ENCODE measurements around the gene CAMK1D.
"Not testable (repeated sequence)": the region's sequence is repeated elsewhere in the genome, so short reads cannot be mapped to it uniquely, and the experiment has no call there.

The CAMK1D gene

DNA sequence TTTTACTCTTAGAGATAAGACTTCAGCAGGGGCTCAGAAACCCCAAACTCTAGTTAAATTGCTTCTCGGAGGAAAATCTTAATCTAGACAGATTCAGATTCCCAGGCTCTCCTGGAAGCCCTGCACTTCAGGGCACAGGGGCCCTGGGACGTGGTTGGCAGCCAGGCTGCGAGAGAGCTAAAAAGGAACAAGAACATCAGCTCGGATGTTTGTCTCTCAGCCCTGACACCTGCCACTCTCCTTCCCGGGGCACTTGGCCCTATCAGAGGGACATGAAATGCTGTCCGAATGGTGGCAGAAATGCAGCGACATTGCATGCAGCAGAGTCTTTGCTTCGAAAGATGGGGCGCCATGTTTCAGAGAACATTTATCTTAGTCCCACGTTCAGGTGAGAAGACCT, 485.4 kb downstream of the CAMK1D start:
- DNase-seq: no peak

DNA sequence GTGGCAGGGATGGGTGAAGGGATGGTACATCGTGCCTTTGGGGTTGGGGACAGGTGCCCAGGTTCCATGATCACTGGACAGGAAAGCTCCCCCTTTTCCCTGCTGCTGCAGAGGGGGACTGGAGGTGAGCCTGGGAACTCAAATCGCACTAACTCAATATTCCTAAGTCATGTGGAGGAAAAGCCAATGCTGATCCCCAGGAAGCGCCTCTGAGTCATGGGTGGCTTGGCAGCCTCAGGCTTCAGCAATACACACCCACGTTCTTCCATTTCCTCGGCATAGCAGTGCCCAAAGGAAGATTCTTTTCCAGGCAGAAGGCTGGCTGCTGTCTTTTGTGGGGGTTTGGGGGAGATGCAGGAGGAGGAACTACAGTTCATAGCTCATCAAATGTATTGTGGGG, 486.4 kb downstream of the CAMK1D start:
- peak; percentile 82 for DNase-seq

DNA sequence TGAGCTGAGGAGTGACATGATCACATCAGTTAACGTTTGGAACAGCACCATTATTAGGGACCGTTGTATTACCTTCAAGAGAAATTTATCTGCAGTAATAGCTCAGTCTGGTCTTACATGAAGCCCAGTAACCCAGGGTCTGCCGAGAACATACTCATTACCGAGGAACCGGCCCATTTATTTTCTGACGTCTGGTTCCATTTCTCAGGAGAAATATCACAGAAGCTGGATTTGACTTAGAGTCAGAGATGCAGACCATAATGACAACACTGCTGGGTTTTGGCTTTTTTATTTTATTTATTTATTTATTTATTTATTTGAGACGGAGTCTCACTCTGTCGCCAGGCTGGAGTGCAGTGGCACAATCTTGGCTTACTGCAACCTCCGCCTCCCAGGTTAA, 489.0 kb downstream of the CAMK1D start:
- no peak for DNase-seq

DNA sequence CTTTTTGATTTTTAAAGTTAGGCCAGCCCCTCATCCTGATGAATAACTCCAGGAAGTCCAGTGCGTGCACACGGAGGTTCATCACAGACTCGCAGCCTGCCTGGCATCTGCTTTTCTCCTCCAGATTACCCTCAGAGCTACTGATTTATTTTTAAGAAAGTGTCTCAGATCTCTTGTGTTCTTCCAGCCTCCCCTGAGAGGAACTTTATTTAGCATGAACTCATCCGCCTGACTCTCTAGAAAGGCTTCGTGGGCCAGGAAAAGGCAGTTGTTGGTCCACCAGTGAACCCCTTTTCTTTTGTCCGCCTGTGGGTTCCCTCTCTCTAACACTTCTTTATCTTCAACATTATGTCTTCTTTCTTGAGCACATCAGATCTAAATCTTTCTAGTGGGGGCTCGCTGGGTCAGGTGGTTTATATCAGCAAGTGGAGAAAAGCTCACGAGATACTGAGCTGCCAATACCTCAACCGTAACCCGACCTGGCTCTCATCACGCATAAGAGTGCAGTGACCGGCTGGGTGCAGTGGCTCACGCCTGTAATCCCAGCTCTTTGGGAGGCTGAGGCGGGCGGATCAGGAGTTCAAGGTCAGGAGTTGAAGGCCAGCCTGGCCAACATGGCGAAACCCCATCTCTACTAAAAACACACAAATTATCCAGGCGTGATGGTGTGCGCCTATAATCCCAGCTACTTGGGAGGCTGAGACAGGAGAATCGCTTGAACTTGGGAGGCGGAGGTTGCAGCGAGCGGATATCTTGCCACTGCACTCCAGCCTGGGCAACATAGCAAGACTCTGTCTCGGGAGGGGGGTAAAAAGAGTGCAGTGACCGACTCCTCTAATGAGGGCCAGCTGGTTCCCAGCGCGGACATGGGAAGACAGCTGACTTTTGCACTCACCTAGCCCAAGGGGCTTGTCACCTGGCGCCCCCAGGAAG, 489.9 kb downstream of the CAMK1D start:
- no peak for DNase-seq

DNA sequence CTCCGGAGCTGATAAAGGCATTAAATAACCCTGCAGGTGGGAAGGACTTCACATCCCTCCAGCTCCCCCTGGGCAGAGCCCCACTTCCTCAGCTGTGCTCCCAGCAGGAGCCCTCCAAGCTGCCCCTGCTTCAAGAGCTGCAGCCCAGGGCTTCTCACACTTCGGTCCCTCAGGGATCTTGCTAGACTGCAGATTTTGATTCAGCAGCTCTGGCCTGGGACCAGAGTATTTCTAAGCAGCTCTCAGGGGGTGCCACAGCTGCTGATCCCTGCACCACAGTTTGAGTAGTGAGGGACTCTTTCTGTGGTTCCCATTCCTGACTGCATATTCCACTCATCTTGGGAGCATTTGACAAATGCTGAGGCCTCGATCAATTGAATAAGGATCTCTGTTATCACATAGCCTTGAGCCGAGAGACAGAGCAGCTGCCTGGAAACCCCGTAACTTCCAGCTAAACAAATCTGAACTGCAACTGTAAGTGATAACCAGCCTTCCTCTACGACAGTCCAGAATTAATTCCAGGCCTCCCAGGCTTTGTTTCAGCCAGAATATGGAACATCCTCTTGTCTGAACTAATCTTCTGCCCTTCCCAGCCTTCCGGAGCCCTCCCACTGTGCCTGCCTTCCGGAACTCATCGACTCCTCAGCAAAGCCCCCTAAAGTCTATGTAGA, 490.7 kb downstream of the CAMK1D start:
- no peak for DNase-seq

DNA sequence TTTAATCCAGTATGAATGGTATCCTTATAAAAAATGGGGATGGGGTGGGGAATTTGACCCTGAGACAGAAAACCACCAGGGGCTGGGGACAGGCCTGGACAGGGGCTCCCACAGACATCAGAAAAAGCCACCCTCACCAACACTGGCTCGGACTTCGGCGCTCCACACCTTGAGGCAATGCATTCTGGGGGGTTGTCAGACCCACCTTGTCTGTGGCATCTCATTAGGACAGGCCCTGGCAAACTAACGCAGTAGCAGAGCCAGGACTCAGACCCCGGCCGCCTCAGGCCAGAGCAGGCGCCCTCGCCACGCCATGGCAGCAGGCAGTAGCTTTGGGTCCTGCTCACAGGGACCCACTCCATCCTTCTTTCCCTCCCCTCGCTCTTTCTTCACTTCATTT, 492.1 kb downstream of the CAMK1D start:
- no peak for DNase-seq

DNA sequence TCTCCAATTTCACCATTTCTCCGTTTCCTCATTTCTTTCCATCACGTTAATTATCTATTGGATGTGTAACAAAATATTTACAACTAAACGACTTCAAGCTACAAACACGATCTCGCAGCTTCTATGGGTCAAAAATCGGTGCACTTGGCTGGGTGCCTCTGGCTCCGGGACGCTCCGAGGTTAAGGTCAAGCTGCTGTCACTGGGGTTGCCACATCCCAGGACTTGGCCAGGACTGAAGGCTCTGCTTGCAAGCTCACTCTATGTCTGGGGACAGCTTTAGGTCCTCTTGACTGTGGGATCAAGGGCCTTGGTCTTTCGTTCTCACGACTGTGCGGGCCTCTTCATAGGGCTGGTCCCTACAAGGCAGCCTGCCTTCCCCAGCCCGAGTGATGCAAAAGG, 492.5 kb downstream of the CAMK1D start:
- no peak for DNase-seq

DNA sequence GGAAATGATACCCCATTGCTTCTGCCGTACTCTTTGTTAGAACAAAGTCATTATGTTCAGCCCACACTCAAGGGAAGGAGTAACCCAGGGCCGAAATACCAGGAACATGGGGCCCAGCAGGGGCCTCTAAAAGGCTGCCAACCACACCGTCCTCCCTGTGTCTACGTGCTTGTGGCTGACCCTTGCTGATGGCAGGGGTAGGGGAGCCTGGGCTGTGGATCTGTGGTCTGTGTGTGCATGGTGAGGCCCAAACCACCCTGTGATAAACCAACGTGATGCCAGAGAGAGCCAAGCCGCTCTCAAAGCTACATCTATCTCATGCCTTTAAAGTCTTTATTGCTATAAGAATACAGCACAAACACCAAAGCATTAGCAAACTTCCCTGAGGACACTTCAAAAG, 493.0 kb downstream of the CAMK1D start:
- DNase-seq: no peak

DNA sequence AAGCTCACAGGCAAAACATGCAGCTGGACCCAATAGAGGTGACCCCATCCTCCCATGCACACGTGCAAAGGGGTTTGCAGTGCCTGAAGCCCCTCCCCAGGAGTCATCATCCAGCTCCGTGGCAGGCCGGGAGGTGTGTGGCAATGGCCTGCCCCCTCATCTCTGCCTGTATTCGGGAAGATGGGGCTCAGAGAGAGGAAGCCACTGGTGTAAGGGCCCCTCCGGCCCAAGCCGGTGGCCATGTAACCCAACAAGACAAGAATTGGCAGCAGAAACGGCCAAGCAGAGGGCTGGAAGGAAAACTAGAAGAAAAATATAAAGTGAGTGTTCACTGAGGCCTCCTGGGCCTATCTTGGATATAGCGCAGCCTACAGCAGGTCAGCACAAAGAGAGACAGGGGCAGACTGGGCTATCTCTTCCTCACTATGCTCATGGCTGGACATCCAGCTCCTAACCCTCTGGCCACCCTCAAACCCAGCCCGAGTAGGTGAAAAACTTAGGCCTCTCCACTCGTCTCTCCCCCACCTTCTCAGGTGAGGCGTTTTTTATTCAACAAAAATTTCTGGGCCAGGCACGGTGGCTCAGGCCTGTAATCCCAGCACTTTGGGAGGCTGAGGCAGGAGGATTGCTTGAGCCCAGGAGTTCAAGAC, 494.1 kb downstream of the CAMK1D start:
- DNase-seq: no peak

DNA sequence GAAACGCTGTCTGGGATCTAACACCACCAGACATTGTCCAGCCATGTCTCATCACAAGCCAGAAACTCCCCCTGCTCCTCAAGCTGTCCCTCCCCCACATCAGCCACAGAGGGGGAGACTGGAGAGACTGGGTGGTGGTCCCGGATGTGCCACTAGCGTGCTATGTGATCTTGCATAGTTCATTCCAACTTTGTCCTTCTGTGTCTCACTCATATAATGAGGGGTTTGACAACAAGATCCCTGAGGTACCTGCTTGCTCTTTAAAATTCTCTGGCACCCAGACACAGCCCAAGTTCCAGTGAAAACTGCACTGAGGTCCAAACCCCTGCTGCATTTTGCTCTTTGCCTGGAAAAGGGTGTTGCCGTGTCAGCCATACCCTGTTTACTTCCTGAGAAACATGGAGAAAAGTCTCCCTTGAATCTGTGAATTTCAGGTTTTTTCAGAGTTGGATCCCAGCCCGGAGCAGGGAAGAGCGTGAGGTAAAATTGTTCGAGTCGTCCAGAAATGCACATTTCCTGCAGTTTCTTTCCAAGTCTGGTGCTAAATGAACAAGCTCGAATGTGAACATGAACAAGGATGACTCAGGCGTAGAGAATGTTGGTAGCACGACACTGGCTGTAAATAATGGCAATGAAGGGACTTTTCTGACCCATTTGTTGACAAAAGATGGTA, 495.6 kb downstream of the CAMK1D start:
- peak; percentile 79 for DNase-seq

DNA sequence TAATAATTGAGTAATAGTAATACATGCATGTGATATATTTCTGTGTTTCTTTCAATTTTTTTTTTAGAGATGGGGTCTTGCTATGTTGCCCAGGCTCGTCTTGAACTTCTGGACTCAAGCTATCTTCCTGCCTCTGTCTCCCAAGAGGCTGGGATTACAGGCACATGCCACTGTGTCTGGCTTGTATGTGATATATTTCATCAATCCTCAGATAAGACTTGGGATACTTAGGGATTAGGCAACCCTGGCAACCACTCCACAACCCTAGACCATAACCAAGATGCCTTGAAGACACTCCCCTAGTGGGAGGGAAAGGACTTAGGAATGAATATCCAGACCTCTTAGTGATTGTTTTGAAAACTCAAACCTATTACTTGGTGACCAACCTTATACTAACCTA, 497.4 kb downstream of the CAMK1D start:
- peak; percentile 88 for DNase-seq

DNA sequence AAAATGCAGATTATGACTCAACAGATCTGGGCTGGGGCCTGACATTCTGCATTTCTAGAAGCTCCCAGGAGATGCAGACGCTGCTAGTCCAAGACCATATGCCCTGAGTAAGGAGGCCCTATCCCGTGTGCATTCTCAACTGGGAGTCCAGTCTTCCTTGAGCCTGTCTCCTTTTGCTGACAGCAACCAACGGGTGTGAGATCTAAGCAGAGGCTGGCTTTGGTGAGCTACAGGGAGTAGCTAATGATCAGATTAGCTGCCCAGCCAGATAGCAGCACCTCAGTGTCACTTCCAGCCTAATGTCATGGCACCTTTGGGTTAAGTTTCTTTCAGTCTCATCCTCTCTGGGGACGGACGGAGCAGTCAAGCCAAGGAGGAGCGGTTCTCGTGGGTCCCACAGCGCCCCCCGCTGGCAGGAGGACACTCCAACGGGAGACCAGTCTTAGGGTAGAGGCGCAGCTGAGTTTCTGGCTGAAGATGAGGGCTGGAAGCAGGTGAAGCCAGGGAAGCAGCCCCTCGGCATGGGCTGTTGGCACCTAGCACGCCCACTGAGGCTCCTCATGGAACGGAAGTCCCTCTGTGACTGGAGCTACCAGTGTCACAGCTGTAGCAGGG, 498.1 kb downstream of the CAMK1D start:
- DNase-seq: no peak

DNA sequence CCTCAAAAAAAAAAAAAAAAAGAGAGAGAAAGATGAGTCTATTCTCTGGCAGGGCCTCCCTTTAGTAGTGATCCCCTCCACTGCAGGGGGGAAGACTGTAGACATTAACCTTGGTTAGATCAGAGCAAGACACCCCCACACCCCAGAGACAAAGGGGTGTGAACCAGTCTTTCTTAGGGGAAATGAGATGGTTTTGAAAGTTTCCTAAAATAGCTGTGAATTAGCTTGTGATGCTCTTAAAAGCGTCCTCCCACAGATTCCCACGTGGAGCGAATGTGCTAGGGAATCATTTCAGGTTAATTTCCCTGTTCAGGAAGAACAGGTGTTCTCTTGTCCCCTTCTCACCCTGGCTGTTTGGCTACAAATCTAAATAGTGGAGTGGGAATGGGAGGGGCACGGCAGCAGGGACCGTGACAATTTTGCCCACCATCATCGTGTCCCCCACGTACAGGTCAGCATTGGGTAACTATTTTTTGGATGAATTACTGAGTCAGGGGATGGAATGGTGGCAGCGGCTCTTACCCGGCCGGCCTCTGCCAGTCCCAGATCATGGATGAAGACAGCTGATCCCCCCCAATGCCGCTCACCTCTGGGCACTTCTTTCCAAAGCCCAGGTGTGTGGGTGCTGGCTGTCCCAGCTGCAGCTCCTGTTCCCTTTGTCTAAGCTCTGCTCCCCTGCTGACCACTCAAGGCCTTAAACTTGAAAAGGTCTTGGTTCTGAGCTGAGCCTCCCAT, 499.3 kb downstream of the CAMK1D start:
- no peak for DNase-seq

DNA sequence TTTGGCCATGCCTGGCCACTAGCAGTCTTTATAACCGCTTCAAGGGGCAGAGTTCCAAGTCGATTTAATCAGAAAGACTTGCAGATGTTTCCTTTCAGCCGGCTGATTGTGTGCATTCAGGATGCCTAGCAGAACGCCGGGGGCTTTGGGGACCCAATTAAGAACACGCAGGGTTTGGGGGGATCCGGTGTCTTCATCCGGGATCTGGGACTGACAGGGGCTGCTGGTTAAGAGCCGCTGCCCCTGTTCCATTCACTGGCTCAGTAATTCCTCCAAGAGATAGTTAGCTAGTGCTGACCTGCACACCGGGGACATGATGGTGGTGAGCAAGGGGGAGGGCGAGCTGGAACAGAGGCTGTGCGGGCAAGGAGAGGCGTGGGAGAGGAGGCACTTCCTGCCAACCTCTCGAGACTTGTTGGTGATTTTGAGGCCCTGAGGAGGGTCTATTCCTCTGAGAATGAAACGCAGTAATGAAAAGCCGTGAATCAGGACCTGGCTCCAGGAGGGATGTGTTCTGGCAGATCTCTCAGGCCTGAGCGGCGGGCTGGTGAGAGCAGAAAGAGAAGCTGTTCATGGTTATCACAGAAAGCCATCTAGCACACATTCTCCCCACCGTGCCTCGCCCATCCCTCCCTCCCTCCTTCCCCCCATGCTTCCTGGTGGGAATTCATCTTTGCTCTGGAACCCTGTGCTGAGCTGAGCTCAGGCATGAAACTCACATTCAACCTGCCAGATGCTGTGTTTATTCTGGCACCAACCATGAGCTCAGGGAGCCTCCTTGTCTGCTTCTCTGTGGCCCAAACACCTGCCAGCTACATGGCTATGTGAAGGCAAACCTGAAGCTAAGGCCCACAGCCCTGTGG, 500.2 kb downstream of the CAMK1D start:
- no peak for DNase-seq

DNA sequence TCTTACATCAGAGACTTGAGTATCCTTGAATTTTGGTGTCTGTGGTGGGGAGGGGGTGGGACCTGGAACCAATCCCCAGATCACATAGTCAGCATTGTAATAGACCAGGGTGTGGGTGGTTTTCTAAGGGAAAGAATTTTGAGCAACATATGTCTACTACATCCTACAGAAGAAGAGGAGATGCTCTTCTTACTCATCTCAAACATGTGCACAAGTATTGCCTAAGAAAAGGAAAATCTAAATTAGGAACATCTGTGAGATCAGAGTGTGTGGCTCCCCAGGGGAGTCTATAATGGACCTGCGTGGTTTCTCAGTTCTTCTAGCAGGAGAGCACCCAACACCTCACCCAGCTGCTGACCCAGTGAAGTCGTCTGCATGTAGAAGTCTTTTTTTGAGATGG, 503.3 kb downstream of the CAMK1D start:
- DNase-seq: no peak

DNA sequence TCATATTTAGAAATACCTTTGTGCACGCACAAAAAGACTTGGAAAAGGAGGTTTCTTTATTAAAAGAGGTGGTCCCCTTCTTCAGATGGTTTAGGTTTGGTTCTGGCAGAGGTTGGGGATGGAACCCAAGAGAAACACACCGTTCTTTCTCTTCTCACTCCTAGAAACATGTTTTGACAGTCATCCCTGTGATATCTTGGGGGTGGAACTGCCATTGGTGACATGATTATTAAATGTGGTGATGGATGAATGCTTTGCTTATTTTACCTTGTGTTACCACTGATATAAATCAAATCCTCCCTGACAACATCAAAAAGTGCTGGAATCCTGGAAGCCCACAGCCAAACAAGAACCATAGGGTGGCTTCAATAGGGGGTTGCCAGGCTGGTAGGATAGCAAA, 505.6 kb downstream of the CAMK1D start:
- DNase-seq: no peak

DNA sequence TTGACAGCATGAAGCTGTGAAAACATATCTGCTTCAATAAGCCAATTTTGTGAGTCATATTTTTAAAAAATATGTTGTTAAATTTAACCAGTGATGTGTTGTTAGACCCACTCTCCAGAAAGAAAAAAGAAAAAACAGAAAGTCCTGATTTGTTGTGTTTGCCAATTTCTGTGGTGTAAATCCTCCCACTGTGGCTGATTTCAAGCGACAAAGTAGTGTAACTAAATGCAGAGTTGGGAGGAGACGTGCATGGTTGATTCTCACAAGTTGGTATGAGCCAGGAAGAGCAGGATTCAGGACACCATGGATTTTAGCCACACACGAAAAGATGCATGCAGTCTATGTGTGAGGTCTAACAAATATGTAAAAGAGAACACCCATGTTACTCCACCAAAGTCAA, 513.1 kb downstream of the CAMK1D start:
- no peak for DNase-seq

DNA sequence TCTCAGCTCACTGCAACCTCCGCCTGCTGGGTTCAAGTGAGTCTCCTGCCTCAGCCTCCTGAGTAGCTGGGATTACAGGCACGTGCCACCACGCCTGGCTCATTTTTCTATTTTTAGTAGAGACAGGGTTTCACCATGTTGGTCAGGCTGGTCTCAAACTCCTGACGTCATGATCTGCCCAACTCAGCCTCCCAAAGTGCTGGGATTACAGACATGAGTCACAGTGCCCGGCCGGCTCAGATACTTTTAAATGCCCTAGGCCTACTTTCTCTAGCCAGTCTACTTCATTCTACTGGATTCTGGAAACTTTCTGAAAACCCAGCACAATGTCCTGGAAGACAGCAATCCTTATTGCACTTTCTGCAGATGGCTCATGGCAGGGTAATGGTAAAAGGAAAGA, 516.2 kb downstream of the CAMK1D start:
- not testable (repeated sequence) for DNase-seq

DNA sequence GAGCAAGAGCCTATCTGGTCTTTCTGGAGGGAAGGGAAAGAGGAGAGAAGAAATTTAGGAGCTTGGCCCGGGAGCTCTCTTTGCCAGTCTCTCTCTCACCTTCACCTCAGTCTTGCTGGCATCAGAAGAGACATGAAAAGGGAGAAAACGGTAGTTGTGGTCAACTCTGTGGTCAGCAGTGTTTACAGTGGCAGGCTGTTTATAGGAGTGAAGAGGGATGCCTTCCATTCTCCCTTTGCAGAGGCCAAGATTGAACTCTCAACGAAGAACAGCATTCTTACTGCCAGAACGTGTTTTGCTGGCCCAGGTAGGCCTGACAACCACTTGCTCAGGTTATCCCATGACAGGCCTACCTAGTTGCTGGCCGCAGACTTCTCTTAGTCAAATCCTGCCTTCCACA, 518.9 kb downstream of the CAMK1D start:
- DNase-seq: no peak

DNA sequence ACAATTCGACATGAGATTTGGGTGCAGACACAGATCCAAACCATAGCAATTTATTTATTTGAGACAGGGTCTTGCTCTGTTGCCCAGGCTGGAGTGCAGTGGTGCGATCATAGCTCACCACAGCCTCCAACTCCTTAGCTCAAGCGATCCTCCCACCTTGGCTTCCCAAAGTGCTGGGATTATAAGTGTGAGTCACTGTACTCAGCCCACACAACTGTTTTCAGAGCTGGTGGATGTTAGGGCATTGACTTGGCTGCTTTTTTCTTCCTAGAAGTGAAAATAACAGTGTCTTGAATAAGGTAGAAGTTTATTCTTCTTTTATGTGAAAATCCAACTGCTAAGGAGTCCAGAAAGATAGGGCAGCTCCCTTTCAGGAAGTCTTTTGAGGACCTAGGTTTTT, 520.1 kb downstream of the CAMK1D start:
- DNase-seq: peak; percentile 76

DNA sequence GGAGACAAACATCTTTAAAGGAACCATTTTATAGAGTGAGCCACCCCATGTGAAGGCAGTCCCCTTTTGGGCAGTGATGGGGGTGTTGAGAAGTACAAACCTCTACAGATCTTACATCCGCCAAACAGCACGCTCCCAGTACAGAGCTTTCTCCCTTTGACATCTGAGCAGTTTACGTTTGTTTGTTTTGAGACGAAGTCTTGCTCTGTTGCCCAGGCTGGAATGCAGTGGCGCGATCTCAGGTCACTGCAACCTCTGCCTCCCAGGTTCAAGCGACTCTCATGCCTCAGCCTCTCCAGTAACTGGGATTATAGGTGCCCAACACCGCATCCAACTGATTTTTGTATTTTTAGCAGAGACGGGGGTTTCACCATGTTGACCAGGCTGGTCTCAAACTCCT, 523.2 kb downstream of the CAMK1D start:
- no peak for DNase-seq
